Activated naive CD8-positive, alpha-beta T cell treated with anti-CD3 and anti-CD28 coated beads for 36 hours (primary cell): Measurements from ENCODE around the gene SMOC2. TPM values are rescaled to one million over a fixed set of nuclear protein-coding genes. Genes with fewer than 3 reads are reported as not detected.
"Not testable (repeated sequence)": the region's sequence is repeated elsewhere in the genome, so short reads cannot be mapped to it uniquely, and the experiment has no call there.

Experiments
- DNase-seq: peaks from one replicate; pipeline ENCODE4 v3.0.0; 2021
- H3K27ac Mint-ChIP-seq: one replicate; pipeline ENCODE4 v1.8.0; 2022; ENCODE audit warnings: mild to moderate bottlenecking, moderate library complexity, mixed read lengths
- H3K27me3 Mint-ChIP-seq: one replicate; pipeline ENCODE4 v1.8.0; 2022; ENCODE audit warnings: mild to moderate bottlenecking, mixed read lengths
- H3K36me3 Mint-ChIP-seq: one replicate; pipeline ENCODE4 v1.8.0; 2021; ENCODE audit warnings: mild to moderate bottlenecking, mixed read lengths
- H3K4me1 Mint-ChIP-seq: one replicate; pipeline ENCODE4 v1.8.0; 2021; ENCODE audit warnings: mixed read lengths
- H3K4me3 Mint-ChIP-seq: one replicate; pipeline ENCODE4 v1.8.0; 2022; ENCODE audit warnings: mild to moderate bottlenecking, moderate library complexity, mixed read lengths
- H3K9me3 Mint-ChIP-seq: one replicate; pipeline ENCODE4 v1.8.0; 2022; ENCODE audit warnings: mixed read lengths
- total RNA-seq, 2 experiments: library from RNA; stranded (reverse); gene quantifications; one replicate each; pipeline ENCODE4 v1.2.3, GENCODE V29; 2021

SMOC2 gene
- total RNA-seq, 2 experiments from 2014 or later = not detected

GRCh38 chr6:168603234-168603633 is 162.2 kb downstream of the SMOC2 start:
- peaks cover 3% of the 10 kb centered on the region for H3K9me3 Mint-ChIP-seq
- no peaks in the 10 kb centered on the region for H3K36me3 Mint-ChIP-seq
- H3K27ac Mint-ChIP-seq = no peak overlapping the region
- H3K4me3 Mint-ChIP-seq = no peak overlapping the region
- DNase-seq = no peak
- no peaks in the 10 kb centered on the region for H3K4me1 Mint-ChIP-seq
- H3K27me3 Mint-ChIP-seq = peaks cover 4% of the 10 kb centered on the region

GRCh38 chr6:168605964-168606363 is 165.0 kb downstream of the SMOC2 start:
- Mint-ChIP-seq H3K27ac (no peak overlapping the region), H3K27me3 (peaks cover 4% of the 10 kb centered on the region), H3K4me1 (no peaks in the 10 kb centered on the region), H3K9me3 (no peaks in the 10 kb centered on the region), H3K4me3 (no peak overlapping the region), H3K36me3 (no peaks in the 10 kb centered on the region)
- DNase-seq = no peak

DNA sequence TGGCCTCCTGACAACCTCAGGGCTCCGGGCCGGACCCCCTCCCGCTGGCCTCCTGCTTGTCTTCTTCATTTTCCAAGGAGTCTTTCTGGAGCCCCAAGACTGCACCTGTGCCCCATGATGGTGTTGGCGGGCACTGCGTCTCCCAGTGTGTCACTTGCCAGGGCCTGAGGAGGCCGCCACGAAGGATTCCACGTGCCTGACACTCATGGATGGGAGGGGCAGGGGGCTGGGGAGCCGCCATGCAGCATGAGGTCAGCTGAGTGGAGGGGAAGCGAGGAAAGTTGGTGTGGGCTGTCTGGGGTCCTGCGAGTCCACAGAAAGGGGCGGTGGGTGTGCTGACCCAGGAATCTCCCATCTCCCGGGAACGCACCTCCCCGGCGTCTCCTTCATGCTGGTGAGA is 165.7 kb downstream of the SMOC2 start:
- H3K36me3 Mint-ChIP-seq = no peaks in the 10 kb centered on the region
- H3K9me3 Mint-ChIP-seq = no peaks in the 10 kb centered on the region
- H3K27me3 Mint-ChIP-seq = peaks cover 4% of the 10 kb centered on the region

GRCh38 chr6:168607272-168608112 is 166.5 kb downstream of the SMOC2 start:
- Mint-ChIP-seq H3K36me3 (no peaks in the 10 kb centered on the region), H3K9me3 (no peaks in the 10 kb centered on the region), H3K4me1 (no peaks in the 10 kb centered on the region), H3K4me3 (no peak overlapping the region), H3K27me3 (no peaks in the 10 kb centered on the region), H3K27ac (no peak overlapping the region)
- DNase-seq = no peak

More for the DNA sequence above, 165.7 kb downstream of the SMOC2 start:
- Mint-ChIP-seq H3K4me1 (no peaks in the 10 kb centered on the region), H3K4me3 (no peak overlapping the region), H3K27ac (no peak overlapping the region)
- DNase-seq = no peak

DNA sequence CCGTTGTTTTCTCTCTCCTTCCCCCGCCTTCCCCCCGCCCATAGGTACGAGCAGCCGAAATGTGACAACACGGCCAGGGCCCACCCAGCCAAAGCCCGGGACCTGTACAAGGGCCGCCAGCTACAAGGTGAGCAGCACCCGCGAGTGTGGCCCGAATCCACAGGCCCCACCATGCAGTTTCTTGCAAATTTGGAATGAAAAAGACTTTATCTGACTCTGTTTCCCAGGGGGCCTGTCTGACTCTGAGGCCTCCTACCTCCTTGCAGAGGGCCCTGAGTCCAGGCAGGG is 167.1 kb downstream of the SMOC2 start:
- Mint-ChIP-seq H3K36me3 (no peaks in the 10 kb centered on the region), H3K9me3 (no peaks in the 10 kb centered on the region), H3K27ac (no peak overlapping the region), H3K4me3 (no peak overlapping the region), H3K27me3 (no peaks in the 10 kb centered on the region), H3K4me1 (no peaks in the 10 kb centered on the region)
- no peak for DNase-seq

DNA sequence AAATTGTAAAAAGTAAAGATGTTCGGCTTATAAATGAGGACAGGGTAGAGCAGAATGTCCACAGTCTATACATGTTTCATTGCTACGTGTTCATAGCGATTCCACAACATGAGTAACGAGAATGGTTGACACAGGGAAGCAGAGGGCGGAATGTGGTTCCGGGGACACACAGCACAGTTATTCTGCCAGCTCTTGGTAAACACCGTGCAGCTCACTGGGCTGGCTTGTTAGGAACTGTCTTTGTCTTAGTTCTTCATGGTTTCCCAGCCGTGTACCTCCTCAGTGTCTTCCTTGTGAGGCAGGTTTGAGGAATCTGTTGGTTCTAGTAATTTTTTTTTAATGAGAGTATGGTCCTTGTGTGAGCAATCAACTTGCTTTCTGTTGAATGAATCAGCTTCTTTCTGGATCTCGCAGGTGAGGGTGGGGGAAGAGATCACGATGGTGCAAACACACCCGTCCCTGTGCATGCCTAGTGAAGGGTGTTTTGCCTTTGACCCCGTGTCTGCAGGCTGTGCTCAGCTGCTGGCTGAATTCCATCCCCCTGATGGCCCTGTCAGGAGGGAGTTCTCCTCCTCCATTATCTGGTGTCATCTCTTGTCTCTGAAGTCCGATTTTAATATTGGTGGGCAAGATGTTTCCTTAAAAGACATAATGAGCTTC is 168.2 kb downstream of the SMOC2 start:
- H3K4me1 Mint-ChIP-seq = no peaks in the 10 kb centered on the region
- H3K4me3 Mint-ChIP-seq = no peak overlapping the region
- no peaks in the 10 kb centered on the region for H3K36me3 Mint-ChIP-seq
- no peak for DNase-seq
- H3K27me3 Mint-ChIP-seq = no peaks in the 10 kb centered on the region
- no peak overlapping the region for H3K27ac Mint-ChIP-seq
- no peaks in the 10 kb centered on the region for H3K9me3 Mint-ChIP-seq

- no peaks in the 10 kb centered on the region for H3K27me3 Mint-ChIP-seq
- H3K9me3 Mint-ChIP-seq = no peaks in the 10 kb centered on the region
- no peaks in the 10 kb centered on the region for H3K4me1 Mint-ChIP-seq
Measured at GRCh38 chr6:168609914-168610490, 169.0 kb downstream of the SMOC2 start.

GRCh38 chr6:168610966-168611365 is 170.0 kb downstream of the SMOC2 start:
- not testable (repeated sequence) for H3K27ac Mint-ChIP-seq, H3K27me3 Mint-ChIP-seq, H3K9me3 Mint-ChIP-seq, H3K4me1 Mint-ChIP-seq, DNase-seq, H3K4me3 Mint-ChIP-seq, H3K36me3 Mint-ChIP-seq

More at GRCh38 chr6:168609914-168610490, 169.0 kb downstream of the SMOC2 start:
- no peak overlapping the region for H3K27ac Mint-ChIP-seq
- no peak overlapping the region for H3K4me3 Mint-ChIP-seq
- H3K36me3 Mint-ChIP-seq = no peaks in the 10 kb centered on the region
- no peak for DNase-seq

- Mint-ChIP-seq H3K36me3 (no peaks in the 10 kb centered on the region), H3K27ac (no peak overlapping the region), H3K27me3 (no peaks in the 10 kb centered on the region), H3K9me3 (peaks cover 9% of the 10 kb centered on the region), H3K4me1 (no peaks in the 10 kb centered on the region), H3K4me3 (no peak overlapping the region)
- no peak for DNase-seq
Measured at GRCh38 chr6:168611691-168612090, 170.7 kb downstream of the SMOC2 start.

- DNase-seq = no peak
- no peak overlapping the region for H3K27ac Mint-ChIP-seq
- no peaks in the 10 kb centered on the region for H3K36me3 Mint-ChIP-seq
- no peaks in the 10 kb centered on the region for H3K4me1 Mint-ChIP-seq
- H3K27me3 Mint-ChIP-seq = no peaks in the 10 kb centered on the region
- peaks cover 9% of the 10 kb centered on the region for H3K9me3 Mint-ChIP-seq
- no peak overlapping the region for H3K4me3 Mint-ChIP-seq
Measured at GRCh38 chr6:168612586-168612985, 171.6 kb downstream of the SMOC2 start.

DNA sequence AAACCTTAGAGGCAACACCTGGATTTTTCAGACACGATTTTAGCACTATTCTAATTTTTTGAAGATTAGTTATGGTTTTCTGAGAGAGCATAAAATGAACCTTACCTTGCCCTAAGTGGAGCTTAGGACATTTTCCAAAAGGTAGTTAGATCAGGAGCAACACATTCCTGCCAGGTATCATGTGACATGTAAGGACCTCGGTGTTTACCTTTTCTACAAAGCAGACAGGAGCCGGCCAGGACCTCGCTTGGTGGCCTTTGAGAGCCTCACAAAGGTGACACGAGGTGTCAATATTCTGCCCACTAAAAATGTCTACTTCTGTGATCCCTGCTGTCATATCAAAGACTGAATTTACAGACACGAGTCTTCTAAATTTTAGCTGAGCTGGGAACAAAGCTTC is 174.9 kb downstream of the SMOC2 start:
- H3K27me3 Mint-ChIP-seq = peaks cover 6% of the 10 kb centered on the region
- no peaks in the 10 kb centered on the region for H3K36me3 Mint-ChIP-seq
- H3K9me3 Mint-ChIP-seq = peaks cover 11% of the 10 kb centered on the region
- no peak overlapping the region for H3K27ac Mint-ChIP-seq
- H3K4me3 Mint-ChIP-seq = no peak overlapping the region
- no peak for DNase-seq
- peaks cover 3% of the 10 kb centered on the region for H3K4me1 Mint-ChIP-seq

DNA sequence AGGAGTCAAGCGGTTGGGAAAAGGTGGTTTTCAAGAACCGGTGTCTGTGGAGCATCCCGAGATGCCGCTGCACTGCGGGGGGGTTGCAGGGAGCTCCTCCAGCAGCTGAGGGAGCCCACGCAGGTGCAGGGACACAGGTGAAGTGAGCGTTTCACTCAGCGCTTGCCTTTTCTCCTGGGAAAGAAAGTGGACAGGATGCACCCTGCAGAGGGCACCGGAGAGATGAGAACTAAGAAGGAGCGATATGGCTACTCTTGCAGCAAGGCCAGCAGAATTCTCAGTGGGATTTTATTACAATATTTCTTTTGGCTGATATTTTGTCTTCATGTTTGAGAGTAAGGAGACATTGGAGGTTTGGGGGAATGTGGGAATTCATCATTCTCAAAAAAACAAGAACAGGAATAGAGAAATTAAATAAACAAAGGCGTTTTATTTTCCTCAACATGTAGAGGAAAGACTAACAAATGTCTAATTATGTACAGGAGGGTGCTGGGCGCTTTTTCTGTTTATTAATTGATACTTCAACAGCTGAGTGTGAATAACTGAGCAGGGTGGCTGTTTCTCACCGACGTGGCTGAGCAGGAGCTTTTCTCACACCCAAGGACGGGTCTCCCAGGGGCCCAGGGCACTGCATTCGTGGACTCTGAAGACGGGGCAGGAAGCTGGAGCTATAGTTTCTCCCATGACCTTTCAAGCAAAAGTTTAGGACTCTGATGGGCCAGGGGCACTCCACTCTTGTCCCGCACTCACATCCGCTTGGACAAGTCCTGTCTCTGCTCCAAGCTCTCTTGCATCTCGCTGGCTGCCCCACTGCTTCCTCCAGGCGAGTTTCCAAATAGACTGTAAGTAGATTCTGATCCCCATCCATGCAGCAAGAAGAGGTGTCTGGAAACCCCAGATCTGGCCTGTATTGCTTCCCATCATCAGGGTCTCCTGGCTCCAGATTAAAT is 176.1 kb downstream of the SMOC2 start:
- DNase-seq = no peak
- H3K27ac Mint-ChIP-seq = no peak overlapping the region

GRCh38 chr6:168618546-168619315 is 177.7 kb downstream of the SMOC2 start:
- DNase-seq = no peak
- no peak overlapping the region for H3K27ac Mint-ChIP-seq
- H3K9me3 Mint-ChIP-seq = peaks cover 17% of the 10 kb centered on the region
- no peak overlapping the region for H3K4me3 Mint-ChIP-seq
- H3K27me3 Mint-ChIP-seq = peaks cover 17% of the 10 kb centered on the region
- H3K36me3 Mint-ChIP-seq = no peaks in the 10 kb centered on the region
- H3K4me1 Mint-ChIP-seq = peaks cover 3% of the 10 kb centered on the region

More for the DNA sequence above, 176.1 kb downstream of the SMOC2 start:
- Mint-ChIP-seq H3K36me3 (no peaks in the 10 kb centered on the region), H3K4me1 (peaks cover 3% of the 10 kb centered on the region), H3K9me3 (peaks cover 17% of the 10 kb centered on the region), H3K4me3 (no peak overlapping the region), H3K27me3 (peaks cover 13% of the 10 kb centered on the region)

- peak; percentile 8 for DNase-seq
- Mint-ChIP-seq H3K4me1 (peaks cover 3% of the 10 kb centered on the region), H3K9me3 (peaks cover 17% of the 10 kb centered on the region), H3K36me3 (peaks cover under 1% of the 10 kb centered on the region), H3K4me3 (no peak overlapping the region), H3K27ac (no peak overlapping the region), H3K27me3 (peaks cover 17% of the 10 kb centered on the region)
Measured at GRCh38 chr6:168619560-168620314, 178.8 kb downstream of the SMOC2 start.
